Lower leg skin (tissue), 3 donors: ENCODE measurements around the gene UNC119.

ENCODE experiments used
- POLR2A ChIP-seq, 2 donors: fragments of 450-650 bp; IDR thresholded peaks; one replicate each; pipeline ENCODE4 v1.6.1; 2016 to 2017; ENCODE audit warnings: antibody characterized with exemption in 2 of 2, mild to moderate bottlenecking in 1 of 2, moderate library complexity in 1 of 2
- TF ChIP-seq, protein P1 (sequence below), 3 donors: fragments of 450-650 bp; IDR thresholded peaks; one replicate each; pipeline ENCODE4 v1.5.1; 2016; ENCODE audit warnings: antibody characterized with exemption in 3 of 3, mild to moderate bottlenecking in 3 of 3, moderate library complexity in 2 of 3

DNA sequence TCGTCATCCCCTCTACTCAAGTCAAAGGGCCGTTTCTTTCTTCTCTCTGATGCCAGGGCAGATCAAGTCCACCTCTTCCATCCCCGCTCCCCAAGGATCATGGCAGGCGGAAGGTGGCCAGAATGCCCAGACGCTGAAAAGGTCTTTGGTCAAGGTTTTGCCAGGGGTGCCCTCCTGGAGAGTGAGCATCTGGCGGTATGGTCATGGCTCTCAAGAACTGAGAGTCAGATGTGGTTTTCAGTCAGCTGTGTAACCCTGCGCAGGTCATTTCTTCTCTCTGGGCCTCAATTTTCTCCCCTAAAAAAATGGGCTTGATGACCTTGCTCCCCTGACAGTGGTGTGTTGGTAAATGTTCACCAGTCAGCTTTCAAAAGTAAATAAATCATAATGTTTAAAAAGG lies 33.8 kb downstream of the UNC119 start:
- TF ChIP-seq POLR2A (IDR thresholded peaks at IDR 0.05) = no peak
- TF ChIP-seq, protein P1, sequence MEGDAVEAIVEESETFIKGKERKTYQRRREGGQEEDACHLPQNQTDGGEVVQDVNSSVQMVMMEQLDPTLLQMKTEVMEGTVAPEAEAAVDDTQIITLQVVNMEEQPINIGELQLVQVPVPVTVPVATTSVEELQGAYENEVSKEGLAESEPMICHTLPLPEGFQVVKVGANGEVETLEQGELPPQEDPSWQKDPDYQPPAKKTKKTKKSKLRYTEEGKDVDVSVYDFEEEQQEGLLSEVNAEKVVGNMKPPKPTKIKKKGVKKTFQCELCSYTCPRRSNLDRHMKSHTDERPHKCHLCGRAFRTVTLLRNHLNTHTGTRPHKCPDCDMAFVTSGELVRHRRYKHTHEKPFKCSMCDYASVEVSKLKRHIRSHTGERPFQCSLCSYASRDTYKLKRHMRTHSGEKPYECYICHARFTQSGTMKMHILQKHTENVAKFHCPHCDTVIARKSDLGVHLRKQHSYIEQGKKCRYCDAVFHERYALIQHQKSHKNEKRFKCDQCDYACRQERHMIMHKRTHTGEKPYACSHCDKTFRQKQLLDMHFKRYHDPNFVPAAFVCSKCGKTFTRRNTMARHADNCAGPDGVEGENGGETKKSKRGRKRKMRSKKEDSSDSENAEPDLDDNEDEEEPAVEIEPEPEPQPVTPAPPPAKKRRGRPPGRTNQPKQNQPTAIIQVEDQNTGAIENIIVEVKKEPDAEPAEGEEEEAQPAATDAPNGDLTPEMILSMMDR (IDR thresholded peaks at IDR 0.05) = no peak
